ENCODE measurements around the gene STK32B.

The STK32B gene

GRCh38 chr4:5029447-5029846 lies 21.8 kb upstream of the STK32B start:
- TF ChIP-seq ZBTB7A (IDR thresholded peaks at IDR 0.05; ENCODE audit: low read depth) (no peak), RAD21 (IDR thresholded peaks at IDR 0.05; ENCODE audit: low read depth) (no peak), REST (IDR thresholded peaks at IDR 0.05; ENCODE audit: low read depth) (no peak), USF1 (IDR thresholded peaks at IDR 0.05) (no peak), EGR1 (IDR thresholded peaks at IDR 0.05) (no peak), CEBPB (IDR thresholded peaks at IDR 0.05) (no peak), TAF1 (IDR thresholded peaks at IDR 0.05; ENCODE audit: low read depth) (no peak), CREB1 (IDR thresholded peaks at IDR 0.05; ENCODE audit: low read depth) (no peak), FOXM1 (IDR thresholded peaks at IDR 0.05; ENCODE audit: borderline replicate concordance, low read depth) (no peak)

- TF ChIP-seq USF1 (IDR thresholded peaks at IDR 0.05) = no peak
- TF ChIP-seq TAF1 (IDR thresholded peaks at IDR 0.05; ENCODE audit: low read depth) = no peak
- TF ChIP-seq YY1 (IDR thresholded peaks at IDR 0.05; ENCODE audit: low read depth) = no peak
- no peak for TF ChIP-seq ZBTB7A (IDR thresholded peaks at IDR 0.05; ENCODE audit: low read depth)
- TF ChIP-seq, protein P1, sequence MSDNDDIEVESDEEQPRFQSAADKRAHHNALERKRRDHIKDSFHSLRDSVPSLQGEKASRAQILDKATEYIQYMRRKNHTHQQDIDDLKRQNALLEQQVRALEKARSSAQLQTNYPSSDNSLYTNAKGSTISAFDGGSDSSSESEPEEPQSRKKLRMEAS (IDR thresholded peaks at IDR 0.05) = no peak
- TF ChIP-seq CREB1 (IDR thresholded peaks at IDR 0.05; ENCODE audit: low read depth) = no peak
- TF ChIP-seq NFIC (IDR thresholded peaks at IDR 0.05) = no peak
Measured at GRCh38 chr4:5030221-5030620, 21.1 kb upstream of the STK32B start.

- no peak for TF ChIP-seq EP300 (IDR thresholded peaks at IDR 0.05; ENCODE audit: borderline replicate concordance)
- TF ChIP-seq TAF1 (IDR thresholded peaks at IDR 0.05; ENCODE audit: low read depth) = no peak
- TF ChIP-seq USF1 (IDR thresholded peaks at IDR 0.05) = no peak
- no peak for TF ChIP-seq RAD21 (IDR thresholded peaks at IDR 0.05; ENCODE audit: low read depth)
- TF ChIP-seq, protein P1 (IDR thresholded peaks at IDR 0.05) = no peak
- TF ChIP-seq CREB1 (IDR thresholded peaks at IDR 0.05; ENCODE audit: low read depth) = no peak
- no peak for TF ChIP-seq FOXM1 (IDR thresholded peaks at IDR 0.05; ENCODE audit: borderline replicate concordance, low read depth)
- no peak for TF ChIP-seq EGR1 (IDR thresholded peaks at IDR 0.05)
- TF ChIP-seq TCF12 (IDR thresholded peaks at IDR 0.05; ENCODE audit: low read depth) = no peak
- no peak for TF ChIP-seq TEAD4 (IDR thresholded peaks at IDR 0.05)
- TF ChIP-seq REST (IDR thresholded peaks at IDR 0.05; ENCODE audit: low read depth) = no peak
- no peak for TF ChIP-seq ZBTB7A (IDR thresholded peaks at IDR 0.05; ENCODE audit: low read depth)
- no peak for TF ChIP-seq NFIC (IDR thresholded peaks at IDR 0.05)
- no peak for TF ChIP-seq YY1 (IDR thresholded peaks at IDR 0.05; ENCODE audit: low read depth)
- TF ChIP-seq CEBPB (IDR thresholded peaks at IDR 0.05) = no peak
Measured at GRCh38 chr4:5030927-5031326, 20.4 kb upstream of the STK32B start.

DNA sequence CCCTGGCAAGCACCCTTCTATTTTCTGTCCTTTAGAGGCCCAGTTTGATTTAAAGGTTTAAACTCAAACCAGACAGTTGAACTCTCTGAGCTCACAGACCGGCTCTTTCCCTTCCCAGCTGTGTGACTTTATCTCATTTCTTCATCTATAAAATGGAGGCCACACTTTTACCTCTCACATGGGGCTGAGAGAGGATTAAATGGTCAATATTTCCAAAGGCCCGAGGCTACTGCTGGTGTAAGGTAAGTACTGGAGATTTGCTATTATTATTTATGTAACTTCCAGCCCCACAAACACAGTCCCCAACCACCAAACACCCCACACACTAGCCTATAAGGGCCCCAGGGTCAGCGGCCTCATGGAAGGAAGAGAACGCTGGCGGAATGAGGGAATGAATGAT lies 18.5 kb upstream of the STK32B start:
- TF ChIP-seq CREB1 (IDR thresholded peaks at IDR 0.05; ENCODE audit: low read depth) (no peak), EP300 (IDR thresholded peaks at IDR 0.05; ENCODE audit: borderline replicate concordance) (no peak), TAF1 (IDR thresholded peaks at IDR 0.05; ENCODE audit: low read depth) (no peak), FOXM1 (IDR thresholded peaks at IDR 0.05; ENCODE audit: borderline replicate concordance, low read depth) (no peak), EGR1 (IDR thresholded peaks at IDR 0.05) (no peak)

DNA sequence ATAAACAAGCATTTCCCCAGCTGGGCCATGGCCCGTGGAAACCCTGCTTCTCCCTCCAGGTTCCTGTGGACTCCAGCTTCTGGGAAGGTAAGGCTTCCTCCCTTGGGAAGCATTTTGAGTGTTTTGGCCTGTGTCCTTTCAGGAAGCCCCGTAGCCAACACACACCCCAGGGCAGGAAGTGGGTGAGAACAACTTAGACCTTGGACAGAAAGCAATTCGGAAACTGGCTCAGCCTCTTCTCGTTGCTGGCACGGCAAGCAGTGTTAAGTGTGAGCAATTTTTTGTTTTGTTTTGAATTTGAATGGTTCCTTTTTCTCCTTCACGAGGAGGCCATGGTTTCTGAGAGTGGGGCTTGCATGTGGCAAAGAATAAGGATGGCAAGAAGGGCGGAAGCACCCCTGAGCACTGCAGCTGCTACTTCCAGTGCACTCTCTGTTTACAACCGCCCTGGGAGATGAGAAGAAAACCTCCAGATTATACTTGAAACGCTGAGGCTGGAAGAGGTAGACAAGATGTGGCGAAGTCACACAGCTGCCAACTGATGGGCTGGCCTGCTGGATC lies 17.9 kb upstream of the STK32B start:
- TF ChIP-seq, protein P1 (IDR thresholded peaks at IDR 0.05) = no peak
- TF ChIP-seq EGR1 (IDR thresholded peaks at IDR 0.05) (no peak), NFIC (IDR thresholded peaks at IDR 0.05) (no peak), YY1 (IDR thresholded peaks at IDR 0.05; ENCODE audit: low read depth) (no peak), FOXM1 (IDR thresholded peaks at IDR 0.05; ENCODE audit: borderline replicate concordance, low read depth) (no peak), EP300 (IDR thresholded peaks at IDR 0.05; ENCODE audit: borderline replicate concordance) (no peak), TAF1 (IDR thresholded peaks at IDR 0.05; ENCODE audit: low read depth) (no peak), CREB1 (IDR thresholded peaks at IDR 0.05; ENCODE audit: low read depth) (no peak), RAD21 (IDR thresholded peaks at IDR 0.05; ENCODE audit: low read depth) (no peak), USF1 (IDR thresholded peaks at IDR 0.05) (no peak), REST (IDR thresholded peaks at IDR 0.05; ENCODE audit: low read depth) (no peak), ZBTB7A (IDR thresholded peaks at IDR 0.05; ENCODE audit: low read depth) (no peak), CEBPB (IDR thresholded peaks at IDR 0.05) (no peak), TEAD4 (IDR thresholded peaks at IDR 0.05) (no peak), TCF12 (IDR thresholded peaks at IDR 0.05; ENCODE audit: low read depth) (no peak)

Data from Ishikawa (cell line).